Measurements from ENCODE around the gene DIS3L. TPM values are rescaled to one million over a fixed set of nuclear protein-coding genes. Genes with fewer than 3 reads are reported as not detected.
A peak's percentile ranks its signal among the peaks of the same experiment; 100 is the strongest.

DIS3L gene
- total RNA-seq, 1 donor from 2014 or later, result 13.1 TPM

DNA sequence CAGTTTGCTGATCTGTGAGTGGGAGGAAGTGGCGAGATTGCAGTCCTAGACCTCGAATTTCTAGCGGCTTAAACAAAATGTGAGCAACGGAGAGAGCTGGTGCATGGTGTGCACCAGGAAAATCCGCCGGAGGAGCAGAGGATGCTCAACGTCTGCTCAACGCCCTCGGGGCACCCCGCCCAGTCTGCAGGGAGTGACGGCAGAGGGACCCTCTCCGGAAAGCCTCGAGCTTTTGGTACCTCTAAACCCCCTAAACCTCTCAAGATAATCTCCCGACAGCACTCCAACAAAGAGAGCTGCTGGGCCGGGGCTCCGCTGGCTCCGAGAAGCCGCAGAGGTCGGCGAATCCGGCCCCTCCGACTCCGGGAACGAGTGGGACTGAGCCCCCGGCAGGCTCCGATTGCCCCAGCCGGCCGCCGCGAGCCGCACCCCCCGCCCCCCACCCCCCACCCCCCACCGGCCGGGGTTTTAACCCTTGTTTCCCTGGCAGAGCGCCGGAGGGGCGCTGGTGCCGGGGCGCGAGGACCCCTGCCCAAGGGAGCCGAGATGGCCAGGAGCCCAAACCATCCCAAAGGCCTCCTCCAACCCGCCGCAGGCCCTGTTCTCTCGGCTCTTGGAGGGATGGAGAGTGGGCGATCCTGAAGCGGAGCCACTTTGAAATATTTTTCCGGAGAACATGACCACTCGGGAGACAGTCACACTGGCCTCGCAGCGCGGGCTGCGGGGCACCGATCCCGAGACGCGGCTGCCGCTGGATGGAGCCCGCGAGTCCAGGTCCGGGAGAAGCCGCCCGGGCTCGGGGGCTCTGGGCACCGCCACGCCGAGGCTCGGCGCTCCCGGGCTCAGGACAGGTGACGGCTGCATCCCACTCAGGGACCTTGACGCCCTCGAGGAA, 41.3 kb upstream of the DIS3L start:
- H3K4me3 Mint-ChIP-seq (ENCODE audit: unreplicated experiment), result peak overlapping the region; percentile 89
- TF ChIP-seq, protein P1, sequence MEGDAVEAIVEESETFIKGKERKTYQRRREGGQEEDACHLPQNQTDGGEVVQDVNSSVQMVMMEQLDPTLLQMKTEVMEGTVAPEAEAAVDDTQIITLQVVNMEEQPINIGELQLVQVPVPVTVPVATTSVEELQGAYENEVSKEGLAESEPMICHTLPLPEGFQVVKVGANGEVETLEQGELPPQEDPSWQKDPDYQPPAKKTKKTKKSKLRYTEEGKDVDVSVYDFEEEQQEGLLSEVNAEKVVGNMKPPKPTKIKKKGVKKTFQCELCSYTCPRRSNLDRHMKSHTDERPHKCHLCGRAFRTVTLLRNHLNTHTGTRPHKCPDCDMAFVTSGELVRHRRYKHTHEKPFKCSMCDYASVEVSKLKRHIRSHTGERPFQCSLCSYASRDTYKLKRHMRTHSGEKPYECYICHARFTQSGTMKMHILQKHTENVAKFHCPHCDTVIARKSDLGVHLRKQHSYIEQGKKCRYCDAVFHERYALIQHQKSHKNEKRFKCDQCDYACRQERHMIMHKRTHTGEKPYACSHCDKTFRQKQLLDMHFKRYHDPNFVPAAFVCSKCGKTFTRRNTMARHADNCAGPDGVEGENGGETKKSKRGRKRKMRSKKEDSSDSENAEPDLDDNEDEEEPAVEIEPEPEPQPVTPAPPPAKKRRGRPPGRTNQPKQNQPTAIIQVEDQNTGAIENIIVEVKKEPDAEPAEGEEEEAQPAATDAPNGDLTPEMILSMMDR (IDR thresholded peaks at IDR 0.05; ENCODE audit: unreplicated experiment), result peak; percentile 50
- H3K27me3 Mint-ChIP-seq (ENCODE audit: unreplicated experiment), result peaks cover 25% of the 10 kb centered on the region

DNA sequence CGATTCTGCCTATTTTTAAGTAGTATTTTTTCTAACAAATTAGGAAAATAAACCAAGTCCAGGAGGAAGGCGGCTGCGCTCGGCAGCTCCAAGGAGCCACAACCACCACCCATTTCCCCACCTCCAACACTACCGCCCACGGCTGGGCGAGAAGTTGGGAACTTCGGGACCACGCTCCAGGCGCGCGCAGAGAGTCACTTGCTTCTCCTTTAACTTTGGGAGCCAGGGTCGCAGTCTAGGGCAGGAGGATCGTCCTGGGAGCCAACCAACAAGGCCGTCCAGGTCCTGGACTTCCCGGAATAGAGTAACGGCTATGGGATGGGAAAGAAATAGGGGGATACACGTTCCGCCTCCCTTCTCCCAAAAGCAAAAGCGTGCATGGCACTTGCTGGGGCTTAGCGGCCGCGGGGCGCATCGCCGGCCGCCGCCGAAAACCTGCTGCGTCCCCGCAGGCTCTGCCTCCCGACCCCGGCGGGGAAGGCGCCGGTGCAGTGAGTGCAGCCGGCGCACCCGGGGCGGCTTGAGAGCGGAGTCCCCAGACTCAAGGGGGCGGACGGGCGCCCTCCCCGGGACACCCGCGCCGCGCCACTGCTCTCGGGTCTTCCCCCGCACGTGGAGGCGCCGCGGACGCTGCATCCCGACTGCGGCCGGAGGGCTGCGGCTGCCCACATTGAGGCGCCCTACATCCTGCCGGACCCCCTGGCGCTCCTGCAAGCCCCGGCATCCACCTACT, 40.5 kb upstream of the DIS3L start:
- H3K4me1 Mint-ChIP-seq (ENCODE audit: unreplicated experiment), result peaks cover 9% of the 10 kb centered on the region
- DNase-seq (ENCODE audit: low spot score), result peak; percentile 35
- no peaks in the 10 kb centered on the region for H3K36me3 Mint-ChIP-seq (ENCODE audit: low read depth, unreplicated experiment)
- no peaks in the 10 kb centered on the region for H3K9me3 Mint-ChIP-seq (ENCODE audit: unreplicated experiment)
- peak overlapping the region; percentile 89 for H3K4me3 Mint-ChIP-seq (ENCODE audit: unreplicated experiment)
- no peak overlapping the region for H3K27ac Mint-ChIP-seq (ENCODE audit: unreplicated experiment)
- H3K27me3 Mint-ChIP-seq (ENCODE audit: unreplicated experiment), result peaks cover 25% of the 10 kb centered on the region
- TF ChIP-seq, protein P1 (IDR thresholded peaks at IDR 0.05; ENCODE audit: unreplicated experiment), result peak; percentile 11

More for the DNA sequence above, 41.3 kb upstream of the DIS3L start:
- H3K9me3 Mint-ChIP-seq (ENCODE audit: unreplicated experiment), result no peaks in the 10 kb centered on the region
- H3K27ac Mint-ChIP-seq (ENCODE audit: unreplicated experiment), result no peak overlapping the region
- DNase-seq (ENCODE audit: low spot score), result peak; percentile 84
- H3K4me1 Mint-ChIP-seq (ENCODE audit: unreplicated experiment), result peaks cover 9% of the 10 kb centered on the region
- no peaks in the 10 kb centered on the region for H3K36me3 Mint-ChIP-seq (ENCODE audit: low read depth, unreplicated experiment)

- Mint-ChIP-seq H3K4me3 (ENCODE audit: unreplicated experiment) (peak within 1 kb of the TSS; percentile 96), H3K27ac (ENCODE audit: unreplicated experiment) (peak within 1 kb of the TSS; percentile 16), H3K9me3 (ENCODE audit: unreplicated experiment) (no peaks in the 10 kb centered on the region), H3K36me3 (ENCODE audit: low read depth, unreplicated experiment) (no peaks in the 10 kb centered on the region), H3K27me3 (ENCODE audit: unreplicated experiment) (peaks cover 25% of the 10 kb centered on the region), H3K4me1 (ENCODE audit: unreplicated experiment) (peaks cover 9% of the 10 kb centered on the region)
- DNase-seq (ENCODE audit: low spot score), result peak; percentile 38
- TF ChIP-seq, protein P1 (IDR thresholded peaks at IDR 0.05; ENCODE audit: unreplicated experiment), result no peak
Observed at GRCh38 chr15:66253418-66254088, 39.8 kb upstream of the DIS3L start, which contains the start of gene MEGF11. Gene MEGF11, minus strand, starts transcription at chr15:66253750. Its CDS starts 125,347 bp downstream, at chr15:66128403.

GRCh38 chr15:66254089-66254950, 39.0 kb upstream of the DIS3L start:
- Mint-ChIP-seq H3K27ac (ENCODE audit: unreplicated experiment) (peak overlapping the region; percentile 16), H3K4me3 (ENCODE audit: unreplicated experiment) (peak overlapping the region; percentile 96), H3K27me3 (ENCODE audit: unreplicated experiment) (peaks cover 25% of the 10 kb centered on the region), H3K9me3 (ENCODE audit: unreplicated experiment) (no peaks in the 10 kb centered on the region), H3K36me3 (ENCODE audit: low read depth, unreplicated experiment) (no peaks in the 10 kb centered on the region), H3K4me1 (ENCODE audit: unreplicated experiment) (peaks cover 9% of the 10 kb centered on the region)
- peak; percentile 26 for DNase-seq (ENCODE audit: low spot score)
- TF ChIP-seq, protein P1 (IDR thresholded peaks at IDR 0.05; ENCODE audit: unreplicated experiment), result no peak
